ENCODE data around the gene MAPKAPK3.

Gene MAPKAPK3

GRCh38 chr3:50627407-50628051, 10.6 kb downstream of the MAPKAPK3 start:
- no peak for DNase-seq (ENCODE audit: low read depth)

GRCh38 chr3:50628601-50629000, 11.7 kb downstream of the MAPKAPK3 start:
- DNase-seq (ENCODE audit: low read depth): no peak

GRCh38 chr3:50630394-50630793, 13.4 kb downstream of the MAPKAPK3 start:
- DNase-seq (ENCODE audit: low read depth): no peak

- DNase-seq (ENCODE audit: low read depth): no peak
Observed at GRCh38 chr3:50630877-50631276, 13.9 kb downstream of the MAPKAPK3 start.

- DNase-seq (ENCODE audit: low read depth): no peak
Observed at GRCh38 chr3:50632450-50632849, 15.5 kb downstream of the MAPKAPK3 start.

GRCh38 chr3:50633230-50633790, 16.4 kb downstream of the MAPKAPK3 start:
- no peak for DNase-seq (ENCODE audit: low read depth)

GRCh38 chr3:50635066-50635465, 18.1 kb downstream of the MAPKAPK3 start:
- no peak for DNase-seq (ENCODE audit: low read depth)

- no peak for DNase-seq (ENCODE audit: low read depth)
Observed at GRCh38 chr3:50637011-50637410, 20.1 kb downstream of the MAPKAPK3 start.

- DNase-seq (ENCODE audit: low read depth): no peak
Observed at GRCh38 chr3:50637945-50638344, 21.0 kb downstream of the MAPKAPK3 start.

- no peak for DNase-seq (ENCODE audit: low read depth)
Observed at GRCh38 chr3:50639055-50639494, 22.1 kb downstream of the MAPKAPK3 start.

GRCh38 chr3:50642382-50642781, 25.4 kb downstream of the MAPKAPK3 start:
- DNase-seq (ENCODE audit: low read depth): no peak

GRCh38 chr3:50644561-50644960, 27.6 kb downstream of the MAPKAPK3 start:
- no peak for DNase-seq (ENCODE audit: low read depth)

GRCh38 chr3:50645378-50645777, 28.4 kb downstream of the MAPKAPK3 start:
- no peak for DNase-seq (ENCODE audit: low read depth)

- DNase-seq (ENCODE audit: low read depth): no peak
Observed at GRCh38 chr3:50648313-50648712, 31.4 kb downstream of the MAPKAPK3 start.

- DNase-seq (ENCODE audit: low read depth): no peak
Observed at GRCh38 chr3:50648944-50649343, 32.0 kb downstream of the MAPKAPK3 start.

GRCh38 chr3:50649451-50649931, 32.5 kb downstream of the MAPKAPK3 start:
- no peak for DNase-seq (ENCODE audit: low read depth)

GRCh38 chr3:50650018-50650417, 33.1 kb downstream of the MAPKAPK3 start:
- no peak for DNase-seq (ENCODE audit: low read depth)

GRCh38 chr3:50651445-50651844, 34.5 kb downstream of the MAPKAPK3 start:
- no peak for DNase-seq (ENCODE audit: low read depth)

- DNase-seq (ENCODE audit: low read depth): no peak
Observed at GRCh38 chr3:50651920-50652529, 35.1 kb downstream of the MAPKAPK3 start.

GRCh38 chr3:50652709-50653108, 35.8 kb downstream of the MAPKAPK3 start:
- DNase-seq (ENCODE audit: low read depth): peak; percentile 29

GRCh38 chr3:50653937-50654595, 37.1 kb downstream of the MAPKAPK3 start:
- DNase-seq (ENCODE audit: low read depth): no peak

GRCh38 chr3:50655009-50655830, 38.3 kb downstream of the MAPKAPK3 start:
- no peak for DNase-seq (ENCODE audit: low read depth)
